Mucosa of rectum (tissue), 2 donors: Measurements from ENCODE around the gene NTN4.

Experiments
- H3K27ac ChIP-seq, 2 donors: one replicate each; pipeline ENCODE4 v1.7.0; 2013; ENCODE audit warnings: inconsistent platforms in 2 of 2, low read depth in 2 of 2, low read length in 2 of 2
- H3K27me3 ChIP-seq, 2 donors: one replicate each; pipeline ENCODE4 v1.7.0; 2013; ENCODE audit warnings: low read length in 2 of 2; ENCODE audit not compliant: control insufficient read depth in 2 of 2, insufficient read depth in 2 of 2
- H3K36me3 ChIP-seq, 2 donors: one replicate each; pipeline ENCODE4 v1.7.0; 2013; ENCODE audit warnings: low read length in 2 of 2; ENCODE audit not compliant: control insufficient read depth in 2 of 2, insufficient read depth in 2 of 2
- H3K4me1 ChIP-seq, 2 donors: one replicate each; pipeline ENCODE4 v1.7.0; 2013; ENCODE audit warnings: low read length in 2 of 2, mild to moderate bottlenecking in 1 of 2; ENCODE audit not compliant: control insufficient read depth in 2 of 2, insufficient read depth in 2 of 2
- H3K4me3 ChIP-seq, 2 donors: one replicate each; pipeline ENCODE4 v1.7.0; 2013; ENCODE audit warnings: low read length in 2 of 2
- H3K9ac ChIP-seq, 2 donors: one replicate each; pipeline ENCODE4 v1.7.0; 2013; ENCODE audit warnings: low read length in 2 of 2, low read depth in 1 of 2, mild to moderate bottlenecking in 1 of 2
- H3K9me3 ChIP-seq, 2 donors: one replicate each; pipeline ENCODE4 v1.7.0; 2013; ENCODE audit warnings: low read length in 2 of 2; ENCODE audit not compliant: control insufficient read depth in 2 of 2
- donor health status: healthy.
- donor health status: Normal muscosa, but diverticular disease.

NTN4 gene

GRCh38 chr12:95731519-95731958 lies 59.0 kb downstream of the NTN4 start:
- no peaks in the 10 kb centered on the region for H3K9me3 ChIP-seq
- no peaks in the 10 kb centered on the region for H3K27me3 ChIP-seq
- no peak overlapping the region for H3K4me3 ChIP-seq
- H3K9ac ChIP-seq = no peak overlapping the region
- H3K27ac ChIP-seq = no peak overlapping the region
- H3K36me3 ChIP-seq = no peaks in the 10 kb centered on the region
- H3K4me1 ChIP-seq = peaks cover 0 to 2% of the 10 kb centered on the region in 2 donors

GRCh38 chr12:95730457-95730856 lies 60.1 kb downstream of the NTN4 start:
- H3K4me3 ChIP-seq = no peak overlapping the region
- no peak overlapping the region for H3K9ac ChIP-seq
- no peak overlapping the region for H3K27ac ChIP-seq
- peaks cover 0 to 2% of the 10 kb centered on the region in 2 donors for H3K4me1 ChIP-seq
- peaks cover 0 to 2% of the 10 kb centered on the region in 2 donors for H3K9me3 ChIP-seq
- no peaks in the 10 kb centered on the region for H3K36me3 ChIP-seq
- no peaks in the 10 kb centered on the region for H3K27me3 ChIP-seq

- H3K36me3 ChIP-seq = no peaks in the 10 kb centered on the region
- no peaks in the 10 kb centered on the region for H3K4me1 ChIP-seq
- H3K9ac ChIP-seq = no peak overlapping the region
- peaks cover 0 to 2% of the 10 kb centered on the region in 2 donors for H3K9me3 ChIP-seq
- H3K4me3 ChIP-seq = no peak overlapping the region
- no peak overlapping the region for H3K27ac ChIP-seq
- H3K27me3 ChIP-seq = no peaks in the 10 kb centered on the region
These were observed 63.7 kb downstream of the NTN4 start for GRCh38 chr12:95726903-95727302.

GRCh38 chr12:95724767-95725166 lies 65.8 kb downstream of the NTN4 start:
- Histone ChIP-seq H3K9ac (no peak overlapping the region), H3K9me3 (peaks cover 0 to 2% of the 10 kb centered on the region in 2 donors), H3K4me1 (peaks cover 0 to 2% of the 10 kb centered on the region in 2 donors), H3K27me3 (no peaks in the 10 kb centered on the region), H3K27ac (no peak overlapping the region), H3K4me3 (no peak overlapping the region), H3K36me3 (no peaks in the 10 kb centered on the region)

- H3K9me3 ChIP-seq = peaks cover 0 to 2% of the 10 kb centered on the region in 2 donors
These were observed 66.7 kb downstream of the NTN4 start for GRCh38 chr12:95723693-95724384.

GRCh38 chr12:95721320-95721719 lies 69.2 kb downstream of the NTN4 start:
- H3K4me1 ChIP-seq = peaks cover 0 to 2% of the 10 kb centered on the region in 2 donors
- H3K27me3 ChIP-seq = no peaks in the 10 kb centered on the region

More at GRCh38 chr12:95723693-95724384, 66.7 kb downstream of the NTN4 start:
- no peaks in the 10 kb centered on the region for H3K36me3 ChIP-seq
- peaks cover 0 to 2% of the 10 kb centered on the region in 2 donors for H3K4me1 ChIP-seq
- no peak overlapping the region for H3K9ac ChIP-seq
- H3K27ac ChIP-seq = no peak overlapping the region
- H3K27me3 ChIP-seq = no peaks in the 10 kb centered on the region
- H3K4me3 ChIP-seq = no peak overlapping the region

GRCh38 chr12:95720146-95720545 lies 70.4 kb downstream of the NTN4 start:
- H3K4me1 ChIP-seq = peaks cover 0 to 2% of the 10 kb centered on the region in 2 donors
- H3K36me3 ChIP-seq = no peaks in the 10 kb centered on the region
- H3K27me3 ChIP-seq = no peaks in the 10 kb centered on the region
- H3K9ac ChIP-seq = no peak overlapping the region
- no peaks in the 10 kb centered on the region for H3K9me3 ChIP-seq
- H3K27ac ChIP-seq = no peak overlapping the region
- no peak overlapping the region for H3K4me3 ChIP-seq

More at GRCh38 chr12:95721320-95721719, 69.2 kb downstream of the NTN4 start:
- peaks cover 0 to 1% of the 10 kb centered on the region in 2 donors for H3K9me3 ChIP-seq
- no peak overlapping the region for H3K9ac ChIP-seq
- H3K36me3 ChIP-seq = no peaks in the 10 kb centered on the region
- H3K4me3 ChIP-seq = no peak overlapping the region
- no peak overlapping the region for H3K27ac ChIP-seq

- H3K9ac ChIP-seq = no peak overlapping the region
- no peak overlapping the region for H3K27ac ChIP-seq
- no peak overlapping the region for H3K4me3 ChIP-seq
- H3K27me3 ChIP-seq = no peaks in the 10 kb centered on the region
- H3K9me3 ChIP-seq = no peaks in the 10 kb centered on the region
- peaks cover 0 to 2% of the 10 kb centered on the region in 2 donors for H3K4me1 ChIP-seq
- H3K36me3 ChIP-seq = no peaks in the 10 kb centered on the region
These were observed 71.8 kb downstream of the NTN4 start for GRCh38 chr12:95718772-95719171.

- H3K9ac ChIP-seq = no peak overlapping the region
- H3K4me1 ChIP-seq = peaks cover 0 to 2% of the 10 kb centered on the region in 2 donors
- no peaks in the 10 kb centered on the region for H3K9me3 ChIP-seq
- H3K27me3 ChIP-seq = no peaks in the 10 kb centered on the region
- H3K27ac ChIP-seq = no peak overlapping the region
- H3K4me3 ChIP-seq = no peak overlapping the region
- H3K36me3 ChIP-seq = no peaks in the 10 kb centered on the region
These were observed 72.5 kb downstream of the NTN4 start for GRCh38 chr12:95718006-95718431.

GRCh38 chr12:95717316-95717928 lies 73.1 kb downstream of the NTN4 start:
- no peaks in the 10 kb centered on the region for H3K36me3 ChIP-seq
- H3K27me3 ChIP-seq = no peaks in the 10 kb centered on the region
- H3K9me3 ChIP-seq = no peaks in the 10 kb centered on the region
- H3K4me3 ChIP-seq = no peak overlapping the region
- H3K4me1 ChIP-seq = peaks cover 0 to 2% of the 10 kb centered on the region in 2 donors
- H3K27ac ChIP-seq = no peak overlapping the region
- no peak overlapping the region for H3K9ac ChIP-seq
